HG03060 (cell line): ENCODE measurements around the gene STARD5.
"Not testable (repeated sequence)": the region's sequence is repeated elsewhere in the genome, so short reads cannot be mapped to it uniquely, and the experiment has no call there.

Experiments
- ATAC-seq: cut with Tn5 transposase; IDR thresholded peaks from one replicate; pipeline ENCODE4 v1.9.1; 2021; ENCODE audit warnings: low read depth, moderate number of reproducible peaks; ENCODE audit not compliant: unreplicated experiment

STARD5 gene

GRCh38 chr15:81323944-81324881 is at the start of gene STARD5:
Gene STARD5 (minus strand): TSS chr15:81324141. CDS start chr15:81324099, 42 bp downstream.
- peak; percentile 95 for ATAC-seq

- ATAC-seq, result no peak
Measured at GRCh38 chr15:81373176-81373575, 49.2 kb upstream of the STARD5 start.

- ATAC-seq, result no peak
Measured at GRCh38 chr15:81372575-81372974, 48.6 kb upstream of the STARD5 start.

- no peak for ATAC-seq
Measured at GRCh38 chr15:81363718-81364500, 40.0 kb upstream of the STARD5 start.

GRCh38 chr15:81363276-81363675 is 39.3 kb upstream of the STARD5 start:
- ATAC-seq, result no peak

GRCh38 chr15:81362790-81363189 is 38.8 kb upstream of the STARD5 start:
- ATAC-seq, result no peak

GRCh38 chr15:81361891-81362290 is 38.0 kb upstream of the STARD5 start:
- ATAC-seq, result no peak

GRCh38 chr15:81360491-81360890 is 36.5 kb upstream of the STARD5 start:
- ATAC-seq, result no peak

GRCh38 chr15:81358248-81358647 is 34.3 kb upstream of the STARD5 start:
- no peak for ATAC-seq

- no peak for ATAC-seq
Measured at GRCh38 chr15:81357180-81357686, 33.3 kb upstream of the STARD5 start.

- no peak for ATAC-seq
Measured at GRCh38 chr15:81356252-81356651, 32.3 kb upstream of the STARD5 start.

GRCh38 chr15:81351651-81352050 is 27.7 kb upstream of the STARD5 start:
- no peak for ATAC-seq

- ATAC-seq, result no peak
Measured at GRCh38 chr15:81349271-81349670, 25.3 kb upstream of the STARD5 start.

- ATAC-seq, result not testable (repeated sequence)
Measured at GRCh38 chr15:81348691-81349090, 24.8 kb upstream of the STARD5 start.

GRCh38 chr15:81347910-81348309 is 24.0 kb upstream of the STARD5 start:
- no peak for ATAC-seq

GRCh38 chr15:81346611-81347010 is 22.7 kb upstream of the STARD5 start:
- ATAC-seq, result no peak

- no peak for ATAC-seq
Measured at GRCh38 chr15:81343371-81343770, 19.4 kb upstream of the STARD5 start.

- no peak for ATAC-seq
Measured at GRCh38 chr15:81341351-81341750, 17.4 kb upstream of the STARD5 start.

GRCh38 chr15:81339851-81340250 is 15.9 kb upstream of the STARD5 start:
- ATAC-seq, result no peak

- no peak for ATAC-seq
Measured at GRCh38 chr15:81339321-81339720, 15.4 kb upstream of the STARD5 start.
